Gastrocnemius medialis (tissue), 4 donors: Measurements from ENCODE around the gene KCNAB1. TPM values are rescaled to one million over a fixed set of nuclear protein-coding genes. Genes with fewer than 3 reads are reported as not detected.

Experiments used
- ATAC-seq, 2 donors: fragments of 150-250 bp; one replicate each; pipeline ENCODE4 v1.9.1; 2016
- DNase-seq, 2 donors: peaks; one replicate each; pipeline ENCODE4 v3.0.0-alpha.2; 2019
- H3K27ac ChIP-seq, 4 donors: fragments of 200-600 bp; sonication (generic); 1 replicate in 1 of 4; 2 replicates in 3 of 4; pipeline ENCODE4 v1.5.1; 2016 to 2018; ENCODE audit warnings: mild to moderate bottlenecking in 2 of 4, moderate library complexity in 1 of 4
- H3K27me3 ChIP-seq, 3 donors: fragments of 200-600 bp; sonication (generic) in 2 of 3; 1 replicate in 1 of 3; 2 replicates in 2 of 3; pipeline versions ENCODE4 v1.5.1 to v1.6.0; 2016 to 2019; ENCODE audit warnings: mild to moderate bottlenecking in 1 of 3, moderate library complexity in 1 of 3
- H3K36me3 ChIP-seq, 2 donors: fragments of 200-600 bp; sonication (generic) in 1 of 2; one replicate each; pipeline ENCODE4 v1.5.1; 2017 to 2018
- H3K4me1 ChIP-seq, 2 donors: fragments of 200-600 bp; sonication (generic) in 1 of 2; one replicate each; pipeline ENCODE4 v1.5.1; 2016 to 2017; ENCODE audit warnings: mild to moderate bottlenecking in 2 of 2
- H3K4me3 ChIP-seq, 4 donors: fragments of 200-600 bp; sonication (generic) in 3 of 4; 1 replicate in 1 of 4; 2 replicates in 3 of 4; pipeline ENCODE4 v1.5.1; 2016 to 2019; ENCODE audit warnings: mild to moderate bottlenecking in 2 of 4
- H3K9me3 ChIP-seq, 3 donors: fragments of 200-600 bp; sonication (generic) in 2 of 3; 1 replicate in 1 of 3; 2 replicates in 2 of 3; pipeline ENCODE4 v1.5.1; 2016 to 2019
- CTCF ChIP-seq, 5 experiments: fragments of 450-650 bp in 3 of 5; fragments of 200-600 bp in 2 of 5; sonication (generic) in 2 of 5; IDR thresholded peaks in 4 of 5; conservative IDR thresholded peaks in 1 of 5; 1 replicate in 4 of 5; 2 replicates in 1 of 5; pipeline ENCODE4 v1.5.1; 2016 to 2019; ENCODE audit warnings: antibody characterized with exemption in 5 of 5, mild to moderate bottlenecking in 3 of 5, moderate library complexity in 3 of 5
- POLR2A ChIP-seq, 2 donors: fragments of 450-650 bp; IDR thresholded peaks; one replicate each; pipeline ENCODE4 v1.6.1; 2017; ENCODE audit warnings: antibody characterized with exemption in 2 of 2, mild to moderate bottlenecking in 2 of 2, moderate library complexity in 2 of 2
- in situ Hi-C, 4 donors: fragments of 200-750 bp; cut with MboI; loops; one replicate each; pipeline versions ENCODE4 v1.15.0 to v1.8.0; 2017; ENCODE audit warnings: low sequenced_read_pairs in 4 of 4
- intact Hi-C: fragments of 100-400 bp; cut with DNase I; formaldehyde crosslinking; loops from one replicate; pipeline ENCODE4 v1.15.1; 2023; ENCODE audit warnings: low total_unique reads
- total RNA-seq, 4 donors: library from RNA; depleted of rRNA; stranded (reverse); fragments of >200 nt; gene quantifications; one replicate each; pipeline versions ENCODE4 v1.1.0 to v1.2.3, GENCODE V29; 2016

Gene KCNAB1
- total RNA-seq, 4 donors from 2014 or later, result 0.46 to 3.6 (median 1.9) TPM

DNA sequence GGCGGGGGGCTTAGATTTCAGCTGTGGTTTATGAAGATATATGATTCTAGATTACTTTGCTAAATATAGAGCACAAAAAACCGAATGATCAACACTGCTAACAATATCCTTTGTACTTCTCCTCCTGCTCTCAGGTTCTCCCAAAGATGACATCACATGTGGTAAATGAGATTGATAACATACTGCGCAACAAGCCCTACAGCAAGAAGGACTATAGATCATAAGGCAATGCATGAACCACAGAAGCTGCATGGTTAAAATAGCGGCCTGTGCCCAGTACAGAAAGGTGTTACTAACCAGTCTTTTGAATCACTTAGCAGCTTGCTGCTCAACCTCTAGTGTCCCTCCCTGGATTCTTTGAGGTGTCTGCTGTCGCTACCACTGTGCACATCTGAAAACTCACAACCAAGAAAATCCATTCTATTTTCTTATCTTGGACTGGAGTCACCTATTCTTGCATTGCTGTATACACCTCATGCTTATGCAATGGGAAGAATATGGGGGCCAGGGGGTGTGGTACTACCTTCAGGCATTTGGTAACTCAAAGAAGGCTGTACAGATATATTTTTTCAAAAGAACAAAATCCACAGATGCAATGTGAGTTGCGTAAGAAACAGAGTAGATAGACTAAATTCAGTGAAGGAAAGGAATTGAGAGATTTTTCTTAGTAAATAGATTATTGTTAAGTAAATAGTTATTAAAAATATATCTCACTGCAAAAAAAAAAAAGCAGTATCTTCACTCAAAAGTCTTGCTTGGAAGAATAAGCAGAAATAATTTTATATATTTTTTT lies 416.3 kb downstream of the KCNAB1 start:
- H3K9me3 ChIP-seq, result no peaks in the 10 kb centered on the region
- peaks cover 0 to 21% of the 10 kb centered on the region in 2 donors for H3K36me3 ChIP-seq
- in situ Hi-C loops, result loop anchor here in 1 of 4 donors (25.0 kb wide), 1 partner anchor 276 kb away; no protein-coding TSS in a partner anchor
- ATAC-seq (no peak), DNase-seq (no peak)
- H3K27ac ChIP-seq, result no peak overlapping the region
- H3K27me3 ChIP-seq, result no peaks in the 10 kb centered on the region
- H3K4me1 ChIP-seq, result peaks cover 5 to 12% of the 10 kb centered on the region in 2 donors
- H3K4me3 ChIP-seq, result no peak overlapping the region
- TF ChIP-seq POLR2A (IDR thresholded peaks at IDR 0.05) (no peak), CTCF (IDR thresholded peaks at IDR 0.05 in 4 of 5, conservative IDR thresholded peaks at IDR 0.05 in 1 of 5) (no peak)
- intact Hi-C loops, result no loop called here

- Histone ChIP-seq H3K36me3 (peaks cover 0 to 29% of the 10 kb centered on the region in 2 donors), H3K4me1 (peaks cover 27 to 35% of the 10 kb centered on the region in 2 donors), H3K4me3 (no peak overlapping the region), H3K9me3 (no peaks in the 10 kb centered on the region), H3K27me3 (no peaks in the 10 kb centered on the region), H3K27ac (no peak overlapping the region)
- DNase-seq (no peak), ATAC-seq (no peak)
- TF ChIP-seq CTCF (IDR thresholded peaks at IDR 0.05 in 4 of 5, conservative IDR thresholded peaks at IDR 0.05 in 1 of 5) (no peak), POLR2A (IDR thresholded peaks at IDR 0.05) (no peak)
- intact Hi-C loops (no loop called here), in situ Hi-C loops (loop anchor here in 1 of 4 donors (25.0 kb wide), 1 partner anchor 273 kb away; no protein-coding TSS in a partner anchor)
These were observed 418.7 kb downstream of the KCNAB1 start for GRCh38 chr3:156539051-156539450.

DNA sequence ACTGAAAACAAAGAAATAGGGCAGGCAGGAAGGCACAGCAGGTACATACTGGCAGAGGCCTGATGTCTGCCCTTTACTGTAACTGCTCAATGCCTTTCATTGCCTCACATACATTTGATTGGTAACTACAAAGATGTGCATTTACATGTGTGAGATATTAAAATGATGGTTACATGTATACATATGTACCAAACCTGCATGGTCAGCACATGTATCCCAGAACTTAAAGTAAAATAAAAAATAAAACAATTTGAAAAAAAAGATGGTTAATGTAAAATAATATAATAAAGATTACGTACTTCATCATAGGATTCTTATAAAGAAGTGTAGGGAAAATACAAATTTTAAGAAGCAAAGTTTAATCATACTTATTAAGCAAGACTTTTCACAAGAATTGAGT lies 419.4 kb downstream of the KCNAB1 start:
- no peak overlapping the region for H3K4me3 ChIP-seq
- H3K27ac ChIP-seq, result no peak overlapping the region
- H3K27me3 ChIP-seq, result no peaks in the 10 kb centered on the region
- peaks cover 0 to 29% of the 10 kb centered on the region in 2 donors for H3K36me3 ChIP-seq
- H3K4me1 ChIP-seq, result peaks cover 27 to 39% of the 10 kb centered on the region in 2 donors
- in situ Hi-C loops (loop anchor here in 2 of 4 donors (10.0 to 25.0 kb wide), 3 partner anchors 272 to 545 kb away; no protein-coding TSS in a partner anchor), intact Hi-C loops (loop anchor here (2.0 to 5.0 kb wide), 2 partner anchors 389 to 547 kb away; no protein-coding TSS in a partner anchor)
- no peak for ATAC-seq
- DNase-seq, result no peak
- TF ChIP-seq POLR2A (IDR thresholded peaks at IDR 0.05), result no peak
- no peaks in the 10 kb centered on the region for H3K9me3 ChIP-seq

DNA sequence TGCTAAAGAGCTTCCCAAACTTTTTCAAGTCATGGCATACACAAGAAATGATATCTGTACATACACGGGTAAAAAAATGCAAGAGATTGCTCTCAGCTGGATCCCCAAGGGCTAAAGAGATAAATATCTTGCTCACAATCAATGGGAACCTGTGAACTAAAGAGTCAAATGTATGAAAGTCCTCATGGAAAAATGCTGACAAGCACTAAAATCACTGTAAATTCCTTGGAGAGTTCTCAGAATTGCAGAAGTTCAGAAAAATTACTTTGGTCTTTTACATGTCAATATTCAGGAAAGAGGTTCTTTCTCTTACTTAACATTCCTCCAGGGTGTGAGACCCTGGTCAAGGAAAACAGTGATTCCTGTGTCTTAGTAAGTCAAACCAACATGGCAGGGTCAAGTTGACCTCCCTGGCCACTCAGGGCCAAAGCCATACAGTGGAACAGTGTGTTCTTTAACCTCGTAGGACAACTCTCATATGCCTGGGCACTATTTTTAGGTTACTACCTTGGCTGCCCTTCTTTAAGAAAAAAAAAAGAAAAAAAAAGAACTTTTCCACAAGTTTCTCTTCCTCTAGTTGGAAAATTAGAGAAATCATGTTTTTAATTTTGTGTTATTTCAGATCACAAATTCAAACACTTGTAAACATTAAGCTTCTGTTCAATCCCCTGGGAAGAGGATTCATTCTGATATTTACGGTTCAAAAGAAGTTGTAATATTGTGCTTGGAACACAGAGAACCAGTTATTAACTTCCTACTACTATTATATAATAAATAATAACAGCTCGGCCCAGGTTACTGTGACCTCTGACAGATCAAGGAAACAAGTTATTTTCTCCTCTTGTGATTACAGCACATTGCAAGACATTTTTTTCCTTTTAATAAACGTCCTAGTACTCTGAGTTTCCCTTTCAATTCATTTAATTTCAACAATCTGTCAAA lies 422.0 kb downstream of the KCNAB1 start:
- Histone ChIP-seq H3K36me3 (peaks cover 0 to 38% of the 10 kb centered on the region in 2 donors), H3K9me3 (no peaks in the 10 kb centered on the region), H3K27me3 (no peaks in the 10 kb centered on the region), H3K4me1 (peaks cover 27 to 36% of the 10 kb centered on the region in 2 donors), H3K27ac (peak overlapping the region; percentile 52 to 76 (median 66)), H3K4me3 (no peak overlapping the region)
- in situ Hi-C loops (loop anchor here in 2 of 4 donors (10.0 to 25.0 kb wide), 3 partner anchors 270 to 542 kb away; no protein-coding TSS in a partner anchor), intact Hi-C loops (loop anchor here (5.0 kb wide), 1 partner anchor 545 kb away; no protein-coding TSS in a partner anchor)
- ATAC-seq (peak; percentile 71 to 76), DNase-seq (peak in 1 of 2 donors; percentile 17)
- TF ChIP-seq CTCF (IDR thresholded peaks at IDR 0.05 in 4 of 5, conservative IDR thresholded peaks at IDR 0.05 in 1 of 5) (no peak), POLR2A (IDR thresholded peaks at IDR 0.05) (no peak)
